ENCODE data around the gene DNTT.

The DNTT gene

GRCh38 chr10:96366508-96366907 is 62.3 kb downstream of the DNTT start:
- Histone ChIP-seq H3K9ac (ENCODE audit: low read length) (no peak overlapping the region), H3K79me2 (ENCODE audit: insufficient read depth, low read length) (no peaks in the 10 kb centered on the region), H3K27ac (ENCODE audit: low read depth, low read length) (no peak overlapping the region), H4K20me1 (ENCODE audit: low read depth, low read length) (no peaks in the 10 kb centered on the region), H3K27me3 (ENCODE audit: low read length) (no peaks in the 10 kb centered on the region), H3F3A (ENCODE audit: insufficient read depth) (no peaks in the 10 kb centered on the region), H3K4me2 (ENCODE audit: low read depth, low read length, poor library complexity, severe bottlenecking) (no peak overlapping the region), H3K4me3 (ENCODE audit: insufficient read depth, low read length, poor library complexity, severe bottlenecking) (no peak overlapping the region), H2AFZ (ENCODE audit: low read depth, low read length, severe bottlenecking) (no peak overlapping the region), H3K9me2 (replicated peaks; ENCODE audit: insufficient read depth, low read length) (no peaks in the 10 kb centered on the region), H3K36me3 (ENCODE audit: low read length) (no peaks in the 10 kb centered on the region), H3K9me3 (ENCODE audit: insufficient read depth, low read length) (no peaks in the 10 kb centered on the region)
- TF ChIP-seq, protein P1, sequence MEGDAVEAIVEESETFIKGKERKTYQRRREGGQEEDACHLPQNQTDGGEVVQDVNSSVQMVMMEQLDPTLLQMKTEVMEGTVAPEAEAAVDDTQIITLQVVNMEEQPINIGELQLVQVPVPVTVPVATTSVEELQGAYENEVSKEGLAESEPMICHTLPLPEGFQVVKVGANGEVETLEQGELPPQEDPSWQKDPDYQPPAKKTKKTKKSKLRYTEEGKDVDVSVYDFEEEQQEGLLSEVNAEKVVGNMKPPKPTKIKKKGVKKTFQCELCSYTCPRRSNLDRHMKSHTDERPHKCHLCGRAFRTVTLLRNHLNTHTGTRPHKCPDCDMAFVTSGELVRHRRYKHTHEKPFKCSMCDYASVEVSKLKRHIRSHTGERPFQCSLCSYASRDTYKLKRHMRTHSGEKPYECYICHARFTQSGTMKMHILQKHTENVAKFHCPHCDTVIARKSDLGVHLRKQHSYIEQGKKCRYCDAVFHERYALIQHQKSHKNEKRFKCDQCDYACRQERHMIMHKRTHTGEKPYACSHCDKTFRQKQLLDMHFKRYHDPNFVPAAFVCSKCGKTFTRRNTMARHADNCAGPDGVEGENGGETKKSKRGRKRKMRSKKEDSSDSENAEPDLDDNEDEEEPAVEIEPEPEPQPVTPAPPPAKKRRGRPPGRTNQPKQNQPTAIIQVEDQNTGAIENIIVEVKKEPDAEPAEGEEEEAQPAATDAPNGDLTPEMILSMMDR (IDR thresholded peaks at IDR 0.05; ENCODE audit: insufficient read depth, low read length, poor library complexity, severe bottlenecking): no peak
- TF ChIP-seq EZH2phosphoT487 (conservative IDR thresholded peaks at IDR 0.05; ENCODE audit: low read length): no peak

- H3K4me3 ChIP-seq (ENCODE audit: insufficient read depth, low read length, poor library complexity, severe bottlenecking): no peak overlapping the region
- TF ChIP-seq, protein P1 (IDR thresholded peaks at IDR 0.05; ENCODE audit: insufficient read depth, low read length, poor library complexity, severe bottlenecking): no peak
- no peak for TF ChIP-seq EZH2phosphoT487 (conservative IDR thresholded peaks at IDR 0.05; ENCODE audit: low read length)
- H3K9me3 ChIP-seq (ENCODE audit: insufficient read depth, low read length): no peaks in the 10 kb centered on the region
Measured at GRCh38 chr10:96367470-96367869, 63.2 kb downstream of the DNTT start.

DNA sequence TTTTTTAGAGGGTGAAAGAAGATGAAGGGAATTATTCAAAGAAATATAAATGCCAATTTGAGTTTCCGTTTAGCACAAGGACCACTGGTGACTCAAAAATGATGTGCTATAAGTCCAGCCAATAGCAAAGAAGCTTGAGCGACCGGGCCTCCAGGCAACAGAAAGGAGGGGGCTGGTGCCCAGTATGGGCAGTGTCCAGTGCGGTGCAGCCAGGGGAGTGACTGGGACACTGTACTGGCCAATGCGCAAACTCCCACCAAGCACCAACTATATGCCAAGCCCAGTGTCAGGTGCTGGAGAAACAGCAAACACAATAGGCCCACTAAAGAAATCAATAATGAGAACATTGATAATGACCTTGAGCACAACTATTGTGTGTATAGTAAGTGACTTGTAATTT is 64.7 kb downstream of the DNTT start:
- no peaks in the 10 kb centered on the region for H3K9me2 ChIP-seq (replicated peaks; ENCODE audit: insufficient read depth, low read length)
- H3F3A ChIP-seq (ENCODE audit: insufficient read depth): no peaks in the 10 kb centered on the region
- H3K9ac ChIP-seq (ENCODE audit: low read length): no peak overlapping the region
- H3K36me3 ChIP-seq (ENCODE audit: low read length): no peaks in the 10 kb centered on the region
- no peaks in the 10 kb centered on the region for H3K79me2 ChIP-seq (ENCODE audit: insufficient read depth, low read length)
- no peak overlapping the region for H3K4me2 ChIP-seq (ENCODE audit: low read depth, low read length, poor library complexity, severe bottlenecking)
- no peaks in the 10 kb centered on the region for H4K20me1 ChIP-seq (ENCODE audit: low read depth, low read length)
- H3K27me3 ChIP-seq (ENCODE audit: low read length): no peaks in the 10 kb centered on the region
- H3K9me3 ChIP-seq (ENCODE audit: insufficient read depth, low read length): no peaks in the 10 kb centered on the region
- TF ChIP-seq, protein P1 (IDR thresholded peaks at IDR 0.05; ENCODE audit: insufficient read depth, low read length, poor library complexity, severe bottlenecking): no peak
- no peak for TF ChIP-seq EZH2phosphoT487 (conservative IDR thresholded peaks at IDR 0.05; ENCODE audit: low read length)
- H2AFZ ChIP-seq (ENCODE audit: low read depth, low read length, severe bottlenecking): no peak overlapping the region
- no peak overlapping the region for H3K27ac ChIP-seq (ENCODE audit: low read depth, low read length)
- no peak overlapping the region for H3K4me3 ChIP-seq (ENCODE audit: insufficient read depth, low read length, poor library complexity, severe bottlenecking)

More at GRCh38 chr10:96367470-96367869, 63.2 kb downstream of the DNTT start:
- H3K4me2 ChIP-seq (ENCODE audit: low read depth, low read length, poor library complexity, severe bottlenecking): no peak overlapping the region
- no peak overlapping the region for H3K9ac ChIP-seq (ENCODE audit: low read length)
- H2AFZ ChIP-seq (ENCODE audit: low read depth, low read length, severe bottlenecking): no peak overlapping the region
- H3K27me3 ChIP-seq (ENCODE audit: low read length): no peaks in the 10 kb centered on the region
- H3K79me2 ChIP-seq (ENCODE audit: insufficient read depth, low read length): no peaks in the 10 kb centered on the region
- H3K9me2 ChIP-seq (replicated peaks; ENCODE audit: insufficient read depth, low read length): no peaks in the 10 kb centered on the region
- no peak overlapping the region for H3K27ac ChIP-seq (ENCODE audit: low read depth, low read length)
- H3K36me3 ChIP-seq (ENCODE audit: low read length): no peaks in the 10 kb centered on the region
- H4K20me1 ChIP-seq (ENCODE audit: low read depth, low read length): no peaks in the 10 kb centered on the region
- H3F3A ChIP-seq (ENCODE audit: insufficient read depth): no peaks in the 10 kb centered on the region
